ENCODE measurements around the gene LANCL3.

- TF ChIP-seq, protein P1, sequence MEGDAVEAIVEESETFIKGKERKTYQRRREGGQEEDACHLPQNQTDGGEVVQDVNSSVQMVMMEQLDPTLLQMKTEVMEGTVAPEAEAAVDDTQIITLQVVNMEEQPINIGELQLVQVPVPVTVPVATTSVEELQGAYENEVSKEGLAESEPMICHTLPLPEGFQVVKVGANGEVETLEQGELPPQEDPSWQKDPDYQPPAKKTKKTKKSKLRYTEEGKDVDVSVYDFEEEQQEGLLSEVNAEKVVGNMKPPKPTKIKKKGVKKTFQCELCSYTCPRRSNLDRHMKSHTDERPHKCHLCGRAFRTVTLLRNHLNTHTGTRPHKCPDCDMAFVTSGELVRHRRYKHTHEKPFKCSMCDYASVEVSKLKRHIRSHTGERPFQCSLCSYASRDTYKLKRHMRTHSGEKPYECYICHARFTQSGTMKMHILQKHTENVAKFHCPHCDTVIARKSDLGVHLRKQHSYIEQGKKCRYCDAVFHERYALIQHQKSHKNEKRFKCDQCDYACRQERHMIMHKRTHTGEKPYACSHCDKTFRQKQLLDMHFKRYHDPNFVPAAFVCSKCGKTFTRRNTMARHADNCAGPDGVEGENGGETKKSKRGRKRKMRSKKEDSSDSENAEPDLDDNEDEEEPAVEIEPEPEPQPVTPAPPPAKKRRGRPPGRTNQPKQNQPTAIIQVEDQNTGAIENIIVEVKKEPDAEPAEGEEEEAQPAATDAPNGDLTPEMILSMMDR (conservative IDR thresholded peaks at IDR 0.05) = no peak
- TF ChIP-seq EZH2 (IDR thresholded peaks at IDR 0.05; ENCODE audit: low read depth) = no peak
Measured at GRCh38 chrX:37697169-37697760, 125.8 kb downstream of the LANCL3 start.
